ENCODE data around the gene PTPRD. TPM values are rescaled to one million over a fixed set of nuclear protein-coding genes. Genes with fewer than 3 reads are reported as not detected.
A peak's percentile ranks its signal among the peaks of the same experiment; 100 is the strongest.

The PTPRD gene
- polyA plus RNA-seq, 12 donors = 35.0 to 104 (median 78.4) TPM; not detected in 1

DNA sequence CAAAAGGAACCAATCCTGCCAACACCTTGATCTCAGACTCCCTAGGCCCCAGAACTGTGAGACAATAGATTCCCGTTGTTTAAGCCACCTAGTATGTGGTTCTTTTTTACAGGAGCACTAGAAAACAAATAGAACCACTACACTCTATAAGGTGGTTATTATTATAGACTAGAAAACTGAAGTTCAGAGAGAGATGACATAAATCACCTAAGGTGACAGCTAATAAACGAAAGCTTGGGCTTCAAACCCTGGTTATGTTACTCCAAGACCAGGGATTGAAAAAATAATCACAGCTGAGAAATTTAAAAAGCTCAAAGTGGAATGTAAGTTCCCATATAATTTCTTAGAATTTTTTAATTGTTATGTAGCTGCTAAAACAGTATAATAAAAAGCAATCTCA, 2097.1 kb downstream of the PTPRD start:
- no peak for DNase-seq

DNA sequence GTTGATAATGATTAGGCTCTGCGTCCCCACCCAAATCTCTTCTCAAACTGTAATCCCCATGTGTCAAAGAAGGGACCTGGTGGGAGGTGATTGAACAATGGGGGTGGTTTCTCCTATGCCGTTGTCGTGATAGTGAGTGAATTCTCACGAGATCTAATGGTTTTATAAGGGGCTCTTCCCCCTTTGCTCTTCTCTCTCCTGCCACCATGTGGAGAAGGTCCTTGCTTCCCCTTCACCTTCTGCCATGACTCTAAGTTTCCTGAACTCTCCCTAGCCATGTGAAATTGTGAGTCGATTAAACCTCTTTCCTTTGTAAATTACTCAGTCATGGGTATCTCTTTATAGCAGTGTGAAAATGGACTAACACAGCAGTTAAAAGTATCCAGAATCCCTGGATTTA, 2098.0 kb downstream of the PTPRD start:
- no peak for DNase-seq

DNA sequence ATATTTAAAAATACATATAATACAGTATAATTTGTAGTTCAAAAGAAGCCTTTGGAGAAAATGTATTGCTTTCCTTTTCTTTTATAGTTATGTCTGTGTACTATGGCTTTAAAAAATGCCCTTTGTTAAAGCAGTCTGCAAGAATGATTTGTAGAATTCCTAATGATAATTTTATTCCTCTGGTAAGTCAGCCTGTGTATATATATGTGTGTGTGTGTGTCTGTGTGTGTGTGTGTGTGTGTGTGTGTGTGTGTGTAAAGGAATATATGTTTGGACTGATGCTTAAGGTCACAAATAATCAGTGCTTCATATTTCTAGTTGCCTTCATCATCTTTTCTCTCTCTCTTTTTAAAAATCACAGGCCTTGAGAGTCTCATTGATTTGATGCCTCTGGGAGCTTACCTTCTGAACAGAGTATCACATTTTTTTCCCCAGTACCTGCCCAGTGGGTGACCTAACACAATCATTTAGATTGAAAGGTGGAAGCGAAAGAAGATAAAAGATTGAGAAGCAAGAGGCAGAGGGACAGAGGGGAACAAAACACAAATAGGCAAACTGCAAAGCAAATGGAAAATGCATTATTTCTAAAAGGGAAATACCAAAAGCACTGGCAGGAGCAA, 2104.0 kb downstream of the PTPRD start:
- DNase-seq = no peak

GRCh38 chr9:8494571-8494970, 2118.2 kb downstream of the PTPRD start:
- DNase-seq = no peak

GRCh38 chr9:8492679-8493078, 2120.1 kb downstream of the PTPRD start:
- DNase-seq = no peak

GRCh38 chr9:8492024-8492423, 2120.8 kb downstream of the PTPRD start:
- DNase-seq = no peak

DNA sequence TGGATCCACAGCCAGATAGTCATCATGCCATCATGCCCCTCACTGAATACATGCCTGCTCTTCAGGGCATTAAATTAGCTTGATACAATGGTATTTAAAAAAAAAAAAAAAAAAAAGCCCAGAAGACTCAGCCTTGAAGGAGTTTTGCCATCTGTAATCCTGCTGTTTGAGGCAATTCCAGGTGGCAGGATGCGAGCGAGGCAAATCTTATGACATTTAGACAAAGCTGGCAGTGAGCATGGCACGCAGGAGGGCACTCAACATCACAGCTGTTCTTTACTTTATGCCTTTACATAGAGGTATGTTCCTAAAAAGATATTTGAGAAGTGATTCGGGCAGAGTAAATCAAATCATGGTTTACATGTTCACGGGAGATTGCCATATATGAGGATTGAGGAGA, 2121.2 kb downstream of the PTPRD start:
- no peak for DNase-seq

- no peak for DNase-seq
Measured at GRCh38 chr9:8489835-8490234, 2123.0 kb downstream of the PTPRD start.

- no peak for DNase-seq
Measured at GRCh38 chr9:8486095-8486494, 2126.7 kb downstream of the PTPRD start.

GRCh38 chr9:8484597-8485191, 2128.1 kb downstream of the PTPRD start:
- DNase-seq = peak; percentile 22

DNA sequence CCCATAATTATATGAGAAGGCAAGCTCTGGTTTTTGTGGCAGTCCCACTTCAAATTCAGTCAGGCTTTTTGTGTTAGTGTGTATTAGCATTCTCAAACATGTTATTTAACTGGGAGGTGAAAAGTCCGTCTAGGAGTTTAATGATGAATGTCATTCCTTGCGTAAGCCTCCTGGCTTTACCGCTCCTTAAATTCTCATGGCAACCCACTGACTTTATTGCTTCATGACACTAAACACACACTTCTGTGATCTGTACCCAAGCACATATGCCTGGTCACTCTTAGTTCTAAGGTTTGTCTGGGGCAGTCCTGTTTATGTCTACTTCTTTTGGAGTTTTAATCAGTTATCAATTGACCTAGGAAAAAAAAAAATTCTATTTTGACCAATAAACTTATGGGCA, 2135.4 kb downstream of the PTPRD start:
- no peak for DNase-seq

DNA sequence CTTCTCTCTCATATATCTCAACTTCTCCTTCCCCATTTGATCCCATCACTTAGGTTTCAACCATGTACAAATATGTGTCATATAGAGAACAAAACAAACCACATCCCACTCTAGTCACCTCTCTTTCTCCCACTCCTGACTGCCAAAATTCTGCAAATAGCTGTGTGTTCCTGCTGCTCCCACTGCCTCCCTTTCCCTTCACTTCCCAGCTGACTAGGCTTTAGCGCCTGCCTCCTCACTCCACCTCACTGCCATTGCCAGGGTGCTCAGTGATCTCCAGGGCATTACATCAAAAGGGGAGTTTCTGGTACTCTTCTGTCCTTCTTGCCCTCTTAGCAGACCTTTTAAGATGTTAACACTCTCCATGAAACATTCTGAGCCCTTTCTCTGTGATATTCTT, 2137.9 kb downstream of the PTPRD start:
- no peak for DNase-seq

DNA sequence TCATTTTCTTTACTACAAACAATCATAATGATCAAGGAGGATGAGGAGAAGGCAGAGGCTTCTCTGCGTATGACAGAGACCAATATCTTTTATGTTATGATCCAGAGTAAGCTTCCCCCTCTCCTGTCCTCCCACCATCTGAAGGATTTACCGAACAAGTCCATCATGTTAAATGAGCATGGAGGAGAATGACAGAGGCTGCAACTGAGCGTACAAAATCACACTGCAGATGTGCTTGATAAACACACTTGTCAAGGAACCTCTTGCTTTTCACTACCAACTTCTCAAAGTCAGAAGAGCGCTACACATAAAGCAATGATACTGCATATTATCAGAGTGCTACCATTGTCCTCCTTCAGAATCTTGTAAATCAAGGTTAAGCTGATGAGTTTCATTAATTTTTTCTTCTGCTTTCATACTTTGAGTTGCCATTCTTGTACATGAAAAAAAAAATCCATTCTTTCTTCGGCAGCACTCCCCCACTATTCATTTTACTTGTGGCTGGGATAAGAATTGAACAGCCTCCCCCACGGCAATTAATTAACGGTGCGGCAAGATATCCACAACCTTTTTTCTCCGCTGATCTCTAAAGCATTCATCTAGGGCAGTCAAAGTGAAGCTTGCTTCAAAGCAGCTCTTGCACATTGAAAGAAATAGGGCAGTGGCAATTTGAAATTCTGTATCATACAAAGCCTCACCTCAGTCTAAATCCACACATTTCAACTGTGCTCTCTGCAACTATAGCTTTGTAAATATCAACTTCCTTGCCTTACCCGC, 2139.4 kb downstream of the PTPRD start:
- no peak for DNase-seq

DNA sequence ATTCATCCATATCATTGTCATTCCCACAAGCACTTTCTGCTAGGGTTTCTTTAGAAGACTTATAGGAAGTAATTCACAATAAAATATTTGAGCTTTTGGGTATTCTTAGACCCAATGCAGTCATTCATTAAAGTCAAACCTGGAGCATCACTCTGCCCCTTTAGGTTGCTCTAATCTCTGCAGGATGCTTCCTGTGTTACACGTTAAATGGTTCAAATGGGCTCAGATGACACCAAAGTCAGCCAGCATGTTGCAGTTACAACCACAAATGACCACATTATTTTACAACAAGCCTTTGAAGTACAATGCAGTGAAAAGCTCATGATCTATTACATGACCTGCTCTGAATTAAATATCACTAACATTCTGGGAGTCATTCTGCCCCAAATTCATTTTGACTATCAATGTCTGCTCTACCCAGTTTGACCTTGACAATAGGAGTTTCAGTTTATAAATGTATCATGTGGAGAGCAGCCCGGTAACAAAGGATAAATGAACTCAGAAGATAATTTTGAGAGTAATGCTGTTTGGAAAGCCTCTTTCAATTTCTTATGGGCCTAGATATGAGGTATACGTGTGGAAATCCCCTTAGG, 2144.7 kb downstream of the PTPRD start:
- DNase-seq = no peak

- no peak for DNase-seq
Measured at GRCh38 chr9:8457816-8458215, 2155.0 kb downstream of the PTPRD start.

DNA sequence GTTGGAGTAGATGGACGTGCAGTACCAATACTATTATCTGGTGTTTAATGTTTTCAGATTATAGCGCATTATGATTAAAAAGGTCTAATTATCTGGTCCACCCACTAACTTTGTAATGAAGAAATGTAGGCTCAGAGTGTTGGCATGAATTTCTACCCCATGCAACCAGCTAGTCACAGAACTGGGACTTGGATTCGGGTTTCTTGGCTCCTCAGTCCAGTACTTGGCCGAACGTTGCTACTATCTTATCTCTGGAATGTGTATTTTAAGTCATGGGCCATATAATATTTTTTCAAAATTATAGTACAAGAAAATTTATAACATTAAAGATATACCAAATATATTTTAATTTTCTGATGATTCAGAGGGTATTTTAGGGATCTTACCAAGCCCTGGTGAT, 2155.7 kb downstream of the PTPRD start:
- no peak for DNase-seq

GRCh38 chr9:8456344-8456743, 2156.5 kb downstream of the PTPRD start:
- peak; percentile 7 for DNase-seq

DNA sequence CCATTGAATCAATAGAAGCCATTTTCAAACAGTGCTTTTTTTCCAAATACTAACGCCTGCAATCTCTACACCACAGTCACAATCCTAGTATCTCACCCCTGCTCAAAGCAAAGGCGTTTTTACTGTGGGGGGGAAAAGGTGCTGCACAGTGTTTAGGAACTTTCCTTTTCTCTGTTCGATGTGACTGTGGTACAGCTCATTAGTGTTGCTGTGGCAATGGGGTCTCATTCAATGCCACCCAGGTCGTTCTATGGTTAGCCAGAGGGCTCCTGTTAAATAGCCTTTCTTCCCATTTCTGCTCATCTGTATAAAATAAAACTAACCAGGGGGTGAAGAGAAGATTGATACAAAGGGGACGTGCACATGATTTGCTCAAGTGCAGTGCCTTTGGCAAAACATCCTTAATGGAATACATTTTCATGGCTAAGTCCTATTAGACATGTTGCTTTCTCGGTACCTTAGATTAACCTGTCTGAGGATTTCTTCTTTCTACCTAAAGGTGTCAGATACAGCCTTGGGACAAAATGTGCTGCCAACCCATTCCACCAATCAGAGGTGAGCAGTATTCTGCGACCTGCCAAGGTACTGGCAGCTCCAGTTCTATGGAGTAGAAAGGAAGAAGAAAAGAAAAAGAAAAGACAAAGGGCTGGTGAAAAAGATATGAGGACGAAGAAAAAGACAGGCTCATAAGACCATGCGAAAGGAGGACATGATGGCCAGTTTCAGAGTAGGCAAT, 2161.8 kb downstream of the PTPRD start:
- no peak for DNase-seq

GRCh38 chr9:8448226-8448625, 2164.6 kb downstream of the PTPRD start:
- DNase-seq = no peak

GRCh38 chr9:8447601-8448000, 2165.2 kb downstream of the PTPRD start:
- no peak for DNase-seq

GRCh38 chr9:8437876-8438275, 2174.9 kb downstream of the PTPRD start:
- no peak for DNase-seq

DNA sequence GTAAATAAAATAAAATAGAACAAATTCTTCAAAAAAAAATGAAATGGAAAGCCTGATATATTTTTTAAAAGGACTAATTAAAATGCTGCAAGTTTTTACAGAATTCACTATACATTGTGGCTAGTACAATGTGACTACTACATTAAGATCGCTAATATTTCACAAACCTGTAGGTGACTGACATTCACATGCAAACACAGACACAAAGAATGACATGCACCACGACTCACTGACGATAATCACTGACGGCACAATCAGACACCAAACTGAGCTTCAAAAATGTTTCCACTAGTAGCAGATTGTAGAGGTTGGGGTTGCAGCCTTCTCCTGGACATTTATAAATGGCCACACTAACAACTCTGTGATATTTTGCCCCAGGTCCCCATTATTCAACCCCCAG, 2175.5 kb downstream of the PTPRD start:
- DNase-seq = no peak

All from muscle of arm (tissue), 12 donors.